GM12875 (cell line): Measurements from ENCODE around the gene RHOT1.

Experiments
- H3K4me3 ChIP-seq: one replicate; pipeline ENCODE4 v1.5.1; 2011; ENCODE audit warnings: low read depth, low read length, control low read depth
- TF ChIP-seq, protein P1 (sequence below): IDR thresholded peaks from 2 replicates; pipeline ENCODE4 v1.5.1; 2011; ENCODE audit warnings: low read depth, mild to moderate bottlenecking, control low read depth, inconsistent platforms, low read length, moderate library complexity, borderline replicate concordance; ENCODE audit not compliant: insufficient read depth

RHOT1 gene

DNA sequence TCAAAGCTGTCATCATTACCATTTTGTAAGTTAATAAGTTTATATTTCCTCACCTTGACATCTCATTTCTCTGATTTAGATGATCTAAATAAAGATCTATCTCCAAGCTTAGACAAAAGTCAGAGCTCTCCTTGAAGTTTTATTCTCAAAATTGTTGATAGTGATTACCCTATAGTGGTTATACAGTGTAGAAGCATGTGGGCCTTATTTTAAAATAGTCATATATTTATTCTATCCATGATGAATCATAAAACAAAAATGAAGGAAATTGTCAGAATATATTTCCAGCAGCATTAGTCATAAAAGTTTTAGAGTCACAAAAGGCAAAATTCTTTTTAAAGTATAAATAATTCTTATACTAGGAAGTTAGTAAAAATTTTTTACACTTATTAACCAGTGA lies 49.0 kb downstream of the RHOT1 start:
- TF ChIP-seq, protein P1, sequence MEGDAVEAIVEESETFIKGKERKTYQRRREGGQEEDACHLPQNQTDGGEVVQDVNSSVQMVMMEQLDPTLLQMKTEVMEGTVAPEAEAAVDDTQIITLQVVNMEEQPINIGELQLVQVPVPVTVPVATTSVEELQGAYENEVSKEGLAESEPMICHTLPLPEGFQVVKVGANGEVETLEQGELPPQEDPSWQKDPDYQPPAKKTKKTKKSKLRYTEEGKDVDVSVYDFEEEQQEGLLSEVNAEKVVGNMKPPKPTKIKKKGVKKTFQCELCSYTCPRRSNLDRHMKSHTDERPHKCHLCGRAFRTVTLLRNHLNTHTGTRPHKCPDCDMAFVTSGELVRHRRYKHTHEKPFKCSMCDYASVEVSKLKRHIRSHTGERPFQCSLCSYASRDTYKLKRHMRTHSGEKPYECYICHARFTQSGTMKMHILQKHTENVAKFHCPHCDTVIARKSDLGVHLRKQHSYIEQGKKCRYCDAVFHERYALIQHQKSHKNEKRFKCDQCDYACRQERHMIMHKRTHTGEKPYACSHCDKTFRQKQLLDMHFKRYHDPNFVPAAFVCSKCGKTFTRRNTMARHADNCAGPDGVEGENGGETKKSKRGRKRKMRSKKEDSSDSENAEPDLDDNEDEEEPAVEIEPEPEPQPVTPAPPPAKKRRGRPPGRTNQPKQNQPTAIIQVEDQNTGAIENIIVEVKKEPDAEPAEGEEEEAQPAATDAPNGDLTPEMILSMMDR, result no peak

DNA sequence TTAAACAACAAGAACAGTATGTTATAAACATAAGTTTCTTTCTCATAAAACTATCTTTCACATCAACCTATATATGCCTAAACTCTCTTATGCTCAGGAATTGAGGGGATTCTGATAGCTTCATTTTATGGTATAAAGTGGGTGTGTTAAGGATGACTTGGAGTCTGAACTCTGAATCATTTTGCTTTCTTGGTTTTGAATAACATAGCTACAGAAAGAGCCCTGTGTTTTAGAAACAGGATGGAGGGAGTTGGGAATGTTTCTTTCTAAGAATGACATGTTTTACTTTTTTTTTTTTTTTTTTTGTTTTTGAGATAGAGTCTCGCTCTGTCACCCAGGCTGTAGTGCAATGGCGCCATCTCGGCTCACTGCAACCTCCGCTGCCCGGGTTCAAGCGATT lies 50.1 kb downstream of the RHOT1 start:
- TF ChIP-seq, protein P1, result no peak
- H3K4me3 ChIP-seq, result no peak overlapping the region

More for the DNA sequence above, 49.0 kb downstream of the RHOT1 start:
- H3K4me3 ChIP-seq, result no peak overlapping the region

DNA sequence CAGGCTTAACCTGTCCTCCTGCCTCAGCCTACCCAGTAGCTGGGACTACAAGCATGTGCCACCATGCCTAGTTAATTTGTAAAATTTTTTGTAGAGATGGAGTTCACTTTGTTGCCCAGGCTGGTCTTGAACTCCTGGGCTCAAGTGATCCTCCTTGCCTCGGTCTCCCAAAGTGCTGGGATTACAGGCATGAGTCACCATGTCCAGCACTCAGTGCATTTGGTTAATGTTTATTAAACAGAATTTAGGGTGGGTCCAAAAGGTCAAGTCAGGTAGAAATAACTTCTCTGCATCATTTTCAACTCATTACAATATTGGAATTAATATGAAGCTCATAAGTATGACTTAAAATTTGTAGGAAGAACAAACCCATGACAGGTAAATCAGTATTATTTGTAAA lies 55.7 kb downstream of the RHOT1 start:
- TF ChIP-seq, protein P1, result no peak
- H3K4me3 ChIP-seq, result no peak overlapping the region

DNA sequence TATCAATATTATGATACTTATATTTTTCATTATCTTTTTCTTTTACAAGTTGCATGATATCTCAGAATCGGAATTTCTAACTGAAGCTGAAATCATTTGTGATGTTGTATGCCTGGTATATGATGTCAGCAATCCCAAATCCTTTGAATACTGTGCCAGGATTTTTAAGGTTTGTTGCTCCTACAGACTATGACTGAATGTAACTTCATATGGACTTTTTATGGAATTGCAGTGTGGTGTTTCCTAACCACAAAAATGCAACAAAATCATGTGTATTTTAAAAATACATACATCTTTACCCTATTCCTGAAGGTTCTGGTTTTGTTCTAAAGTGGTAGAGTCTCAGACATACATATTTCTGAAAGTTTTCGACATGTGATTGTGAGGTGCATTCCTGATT lies 64.6 kb downstream of the RHOT1 start:
- TF ChIP-seq, protein P1, result no peak
- H3K4me3 ChIP-seq, result no peak overlapping the region

DNA sequence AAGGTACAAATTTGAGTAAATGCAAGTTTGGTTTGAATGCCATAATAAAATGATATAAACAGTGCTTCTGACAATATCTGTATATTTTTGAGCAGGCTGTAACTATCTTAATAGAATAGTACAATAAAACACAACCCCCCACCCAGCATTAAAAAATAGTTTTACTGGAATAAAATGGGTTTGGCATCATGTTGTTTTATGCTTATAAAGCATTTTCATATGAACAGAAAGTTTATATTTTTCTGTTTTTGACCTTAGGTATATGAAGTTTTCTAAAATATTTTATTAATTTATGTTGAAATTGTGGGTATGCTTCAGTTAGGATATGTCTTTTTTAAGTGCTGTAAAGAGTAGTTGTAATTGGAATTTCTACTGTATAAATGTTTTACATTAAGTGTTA lies 66.1 kb downstream of the RHOT1 start:
- TF ChIP-seq, protein P1, result no peak
- no peak overlapping the region for H3K4me3 ChIP-seq

DNA sequence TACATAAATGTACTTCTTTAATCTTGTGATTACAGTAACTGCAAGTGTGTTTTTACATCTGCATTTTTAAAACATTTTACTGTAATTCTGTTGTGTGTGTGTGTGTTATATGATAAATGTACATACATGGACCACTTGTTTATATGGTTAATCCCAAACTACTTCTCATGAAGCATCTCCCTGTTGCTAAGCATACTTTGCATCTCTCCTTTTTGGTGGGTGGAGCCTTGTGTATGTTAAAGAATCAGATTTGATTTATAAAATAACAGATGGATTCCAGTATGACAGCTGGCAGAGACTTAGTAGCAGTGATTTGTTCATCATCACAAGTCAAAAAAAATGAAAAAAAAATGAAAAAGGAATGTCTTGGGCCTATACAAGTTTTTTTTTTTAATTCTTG lies 67.3 kb downstream of the RHOT1 start:
- H3K4me3 ChIP-seq, result no peak overlapping the region
- TF ChIP-seq, protein P1, result no peak

DNA sequence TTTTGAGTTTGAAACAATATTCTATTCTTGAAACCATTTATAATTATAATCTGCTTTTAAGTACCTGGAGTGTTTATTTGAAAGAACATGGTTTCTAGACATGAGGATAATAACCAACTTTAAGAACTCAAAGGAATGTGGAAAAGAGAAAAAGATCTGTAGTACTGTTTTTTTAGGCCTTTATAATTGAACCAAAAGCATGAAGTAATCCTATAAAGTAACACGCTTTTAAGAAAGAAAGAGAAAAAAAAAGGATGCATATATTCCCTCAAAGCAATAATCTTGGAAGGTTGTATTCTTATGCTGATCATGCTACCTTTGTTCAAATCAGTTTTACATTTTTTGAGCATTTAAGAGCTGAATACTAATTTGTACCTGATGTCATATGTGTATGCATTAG lies 69.4 kb downstream of the RHOT1 start:
- H3K4me3 ChIP-seq, result no peak overlapping the region
- TF ChIP-seq, protein P1, result no peak
